H1 (cell line): ENCODE measurements around the gene YEATS2. TPM values are rescaled to one million over a fixed set of nuclear protein-coding genes. Genes with fewer than 3 reads are reported as not detected.

Source experiments
- CTCF ChIA-PET: fragments of 300-600 bp; sonication (Branson Sonifier 250); formaldehyde crosslinking; loops from one replicate; lab custom pipeline; 2021; ENCODE audit not compliant: partially characterized antibody; lab: Charles Lee
- POLR2A ChIA-PET: fragments of 300-600 bp; sonication (Branson Sonifier 250); formaldehyde crosslinking; loops from one replicate; lab custom pipeline; 2021; ENCODE audit warnings: inconsistent platforms; ENCODE audit not compliant: partially characterized antibody; lab: Charles Lee
- DNase-seq, 2 experiments: peaks; one replicate each; pipeline versions ENCODE4 v3.0.0 to v3.0.0-alpha.2; 2010 to 2022; ENCODE audit warnings: low spot score in 2 of 2, low read depth in 1 of 2, mixed read lengths in 1 of 2
- FAIRE-seq: peaks from 2 replicates; lab custom pipeline; 2011; peaks lifted over from hg19 to GRCh38; lab: Jason Lieb, UNC
- H2AFZ ChIP-seq: 2 replicates; pipeline ENCODE4 v1.8.1; 2012; ENCODE audit warnings: low read length, inconsistent platforms
- H2AK5ac ChIP-seq: 2 replicates; pipeline ENCODE4 v1.6.1; 2013; ENCODE audit warnings: low read depth, low read length
- H2BK120ac ChIP-seq: replicated peaks from 2 replicates; pipeline ENCODE3; 2013; ENCODE audit warnings: low read depth, low read length, inconsistent platforms
- H2BK12ac ChIP-seq: 2 replicates; pipeline ENCODE4 v1.6.1; 2013; ENCODE audit warnings: low read depth, low read length
- H2BK15ac ChIP-seq: 2 replicates; pipeline ENCODE4 v1.6.1; 2013; ENCODE audit warnings: low read length
- H2BK20ac ChIP-seq: 2 replicates; pipeline ENCODE4 v1.6.1; 2013; ENCODE audit warnings: low read length
- H2BK5ac ChIP-seq: 2 replicates; pipeline ENCODE4 v1.6.1; 2013; ENCODE audit warnings: low read depth, low read length
- H3K14ac ChIP-seq: 2 replicates; pipeline ENCODE4 v1.6.1; 2013; ENCODE audit warnings: inconsistent platforms; ENCODE audit not compliant: insufficient read length
- H3K18ac ChIP-seq: 2 replicates; pipeline ENCODE4 v1.6.1; 2013; ENCODE audit warnings: low read length; ENCODE audit errors: extremely low read depth
- H3K23ac ChIP-seq: 2 replicates; pipeline ENCODE4 v1.6.1; 2013; ENCODE audit warnings: inconsistent platforms; ENCODE audit not compliant: insufficient read length
- H3K23me2 ChIP-seq: 2 replicates; pipeline ENCODE4 v1.6.1; 2013; ENCODE audit warnings: low read depth, low read length
- H3K27ac ChIP-seq: 2 replicates; pipeline ENCODE4 v1.6.1; 2011; ENCODE audit warnings: low read depth, low read length, inconsistent platforms
- H3K27me3 ChIP-seq, 4 experiments: replicated peaks in 1 of 4; 1 replicate in 1 of 4; 2 replicates in 3 of 4; pipeline versions ENCODE4 v1.6.1 to v1.8.1; 2011 to 2013; ENCODE audit warnings: low read length in 3 of 4, mild to moderate bottlenecking in 3 of 4, inconsistent platforms in 2 of 4, mixed read lengths in 2 of 4, moderate library complexity in 1 of 4; ENCODE audit not compliant: control insufficient read depth in 3 of 4, insufficient read depth in 3 of 4; ENCODE audit errors: extremely low read depth in 1 of 4
- H3K36me3 ChIP-seq, 4 experiments: 2 replicates each; pipeline versions ENCODE4 v1.6.1 to v1.8.1; 2011 to 2013; ENCODE audit warnings: mild to moderate bottlenecking in 4 of 4, low read length in 3 of 4, moderate library complexity in 2 of 4, control low read depth in 1 of 4, inconsistent platforms in 1 of 4; ENCODE audit not compliant: insufficient read depth in 4 of 4, control insufficient read depth in 2 of 4
- H3K4ac ChIP-seq: replicated peaks from 2 replicates; pipeline ENCODE3; 2013; ENCODE audit warnings: low read length, low read depth, mixed read lengths, inconsistent platforms; ENCODE audit not compliant: insufficient read length
- H3K4me1 ChIP-seq, 4 experiments: replicated peaks in 1 of 4; 1 replicate in 1 of 4; 2 replicates in 3 of 4; pipeline versions ENCODE4 v1.6.1 to v1.8.1; 2011 to 2013; ENCODE audit warnings: low read length in 3 of 4, inconsistent platforms in 2 of 4, mixed read lengths in 1 of 4; ENCODE audit not compliant: insufficient read depth in 4 of 4, control insufficient read depth in 3 of 4
- H3K4me2 ChIP-seq, 2 experiments: 2 replicates each; pipeline versions ENCODE4 v1.6.1 to v1.8.1; 2011 to 2013; ENCODE audit warnings: low read depth in 2 of 2, low read length in 2 of 2, control low read depth in 1 of 2, inconsistent platforms in 1 of 2, mild to moderate bottlenecking in 1 of 2; ENCODE audit not compliant: insufficient read depth in 1 of 2
- H3K4me3 ChIP-seq, 4 experiments: fragments of 200-600, 300-600 bp in 1 of 4; sonication (generic), shearing (Covaris generic), sonication (Bioruptor Twin) in 1 of 4; 2 replicates each; pipeline versions ENCODE4 v1.5.1 to v1.8.1; 2011 to 2016; ENCODE audit warnings: low read length in 4 of 4, low read depth in 3 of 4, control low read depth in 2 of 4, inconsistent platforms in 2 of 4, mild to moderate bottlenecking in 2 of 4, mixed read lengths in 1 of 4, moderate library complexity in 1 of 4; ENCODE audit not compliant: insufficient read depth in 2 of 4; ENCODE audit errors: extremely low read depth in 1 of 4
- H3K56ac ChIP-seq: replicated peaks from 2 replicates; pipeline ENCODE3; 2013; ENCODE audit warnings: low read depth, mild to moderate bottlenecking, mixed read lengths, low read length, inconsistent platforms; ENCODE audit not compliant: insufficient read length
- H3K79me1 ChIP-seq: 2 replicates; pipeline ENCODE4 v1.6.1; 2013; ENCODE audit warnings: low read depth, low read length, control low read depth
- H3K79me2 ChIP-seq, 2 experiments: 2 replicates each; pipeline versions ENCODE4 v1.6.1 to v1.8.1; 2012 to 2013; ENCODE audit warnings: low read length in 2 of 2, mild to moderate bottlenecking in 2 of 2, inconsistent platforms in 1 of 2; ENCODE audit not compliant: insufficient read depth in 2 of 2, control insufficient read depth in 1 of 2
- H3K9ac ChIP-seq, 4 experiments: replicated peaks in 1 of 4; 1 replicate in 1 of 4; 2 replicates in 3 of 4; pipeline versions ENCODE4 v1.6.1 to v1.8.1; 2011 to 2013; ENCODE audit warnings: low read depth in 3 of 4, low read length in 3 of 4, control low read depth in 2 of 4, mild to moderate bottlenecking in 2 of 4, moderate library complexity in 2 of 4, inconsistent platforms in 1 of 4; ENCODE audit errors: extremely low read depth in 1 of 4
- H3K9me3 ChIP-seq, 2 experiments: 2 replicates each; pipeline versions ENCODE4 v1.6.1 to v1.8.1; 2012 to 2013; ENCODE audit warnings: mild to moderate bottlenecking in 2 of 2, moderate library complexity in 2 of 2, control low read depth in 1 of 2, inconsistent platforms in 1 of 2, low read depth in 1 of 2, low read length in 1 of 2, mixed read lengths in 1 of 2; ENCODE audit not compliant: insufficient read depth in 2 of 2
- H4K20me1 ChIP-seq, 2 experiments: replicated peaks in 1 of 2; 2 replicates each; pipeline versions ENCODE3 to v1.8.1; 2011 to 2013; ENCODE audit warnings: inconsistent platforms in 2 of 2, low read length in 2 of 2, mild to moderate bottlenecking in 1 of 2; ENCODE audit not compliant: insufficient read depth in 2 of 2, control insufficient read depth in 1 of 2
- H4K5ac ChIP-seq: 2 replicates; pipeline ENCODE4 v1.6.1; 2013; ENCODE audit warnings: low read length, low read depth, mixed read lengths, inconsistent platforms; ENCODE audit not compliant: insufficient read length
- H4K8ac ChIP-seq: 2 replicates; pipeline ENCODE4 v1.8.0; 2013; ENCODE audit warnings: mild to moderate bottlenecking, moderate library complexity, low read length, inconsistent platforms; ENCODE audit not compliant: insufficient read depth; ENCODE audit errors: extremely low read depth
- H4K91ac ChIP-seq: replicated peaks from 2 replicates; pipeline ENCODE3; 2013; ENCODE audit warnings: low read length, mixed read lengths, inconsistent platforms; ENCODE audit not compliant: insufficient read length
- ATF3 ChIP-seq: IDR thresholded peaks from 2 replicates; pipeline ENCODE4 v1.6.1; 2011; ENCODE audit warnings: low read depth, mild to moderate bottlenecking, low read length; ENCODE audit not compliant: insufficient read depth
- BRCA1 ChIP-seq: IDR thresholded peaks from 2 replicates; pipeline ENCODE4 v1.6.1; 2012; ENCODE audit warnings: low read depth, low read length, improper control_type of control experiment
- CBX5 ChIP-seq: fragments of 300-800, 300-1000 bp; sonication (generic); IDR thresholded peaks from 2 replicates; pipeline ENCODE4 v1.7.1; 2016; ENCODE audit warnings: antibody characterized with exemption, low read length, low read depth
- CBX8 ChIP-seq: fragments of 300-800, 300-1000 bp; sonication (generic); IDR thresholded peaks from 2 replicates; pipeline ENCODE4 v1.7.1; 2016; ENCODE audit warnings: low read depth, low read length, borderline replicate concordance
- CTBP2 ChIP-seq: IDR thresholded peaks from 2 replicates; pipeline ENCODE4 v1.7.0; 2011; ENCODE audit warnings: borderline replicate concordance, mild to moderate bottlenecking, moderate library complexity, mixed read lengths, low read length; ENCODE audit not compliant: insufficient read depth, insufficient read length
- E2F6 ChIP-seq: IDR thresholded peaks from 2 replicates; pipeline ENCODE4 v1.6.1; 2012; ENCODE audit warnings: inconsistent platforms
- EZH2 ChIP-seq: fragments of 200-600 bp; sonication (generic); IDR thresholded peaks from 2 replicates; pipeline ENCODE4 v1.7.1; 2012; ENCODE audit warnings: low read depth, mild to moderate bottlenecking, moderate library complexity, low read length, inconsistent platforms; ENCODE audit not compliant: severe bottlenecking
- JUND ChIP-seq: IDR thresholded peaks from 2 replicates; pipeline ENCODE4 v1.6.1; 2011; ENCODE audit warnings: mild to moderate bottlenecking, improper control_type of control experiment, low read length
- MAFK ChIP-seq: IDR thresholded peaks from 2 replicates; pipeline ENCODE4 v1.6.1; 2012; ENCODE audit warnings: low read depth, mild to moderate bottlenecking, improper control_type of control experiment, low read length
- NANOG ChIP-seq: IDR thresholded peaks from 2 replicates; pipeline ENCODE4 v1.6.1; 2011; ENCODE audit warnings: low read length, low read depth, mild to moderate bottlenecking, inconsistent platforms; ENCODE audit not compliant: insufficient read depth, poor library complexity, severe bottlenecking
- POLR2A ChIP-seq, 2 experiments: IDR thresholded peaks; 1 replicate in 1 of 2; 2 replicates in 1 of 2; pipeline ENCODE4 v1.6.1; 2011; ENCODE audit warnings: low read depth in 2 of 2, low read length in 2 of 2, mild to moderate bottlenecking in 2 of 2; ENCODE audit errors: control extremely low read depth in 1 of 2
- SP1 ChIP-seq: IDR thresholded peaks from 2 replicates; pipeline ENCODE4 v1.6.1; 2011; ENCODE audit warnings: low read depth, low read length
- SUZ12 ChIP-seq: fragments of 200-600 bp; sonication (generic); IDR thresholded peaks from 2 replicates; pipeline ENCODE4 v1.6.1; 2012; ENCODE audit warnings: mild to moderate bottlenecking, inconsistent platforms, low read length, moderate library complexity, mixed read lengths
- WGBS, 2 experiments: shearing (Covaris generic) in 1 of 2; methylation state at CpG; one replicate each; pipeline versions ENCODE4 v1.1.6 to v1.1.7; 2013 to 2015; ENCODE audit warnings: low lambda C conversion rate in 2 of 2, mixed read lengths in 2 of 2, inconsistent platforms in 1 of 2, low coverage in 1 of 2, missing lambda C conversion rate in 1 of 2; ENCODE audit not compliant: insufficient replicate concordance in 2 of 2, insufficient coverage in 1 of 2, insufficient read length in 1 of 2; ENCODE audit errors: extremely low coverage in 1 of 2, missing lambda C conversion rate in 1 of 2; 5-methylcytosine and 5-hydroxymethylcytosine counted together
- polyA plus RNA-seq, 7 experiments: library from polyadenylated mRNA; depleted of rRNA in 3 of 7; stranded (reverse) in 5 of 7; unstranded in 2 of 7; fragments of >200 nt in 5 of 7; fragments of 200-250 nt in 2 of 7; gene quantifications; 1 replicate in 5 of 7; 2 replicates in 1 of 7; 4 replicates in 1 of 7; pipeline versions ENCODE4 v1.2.1 to v1.2.3, GENCODE V29; 2011 to 2013; ENCODE audit warnings: missing spikeins in 2 of 7, mixed read lengths in 2 of 7
- total RNA-seq: library from RNA; stranded (reverse); fragmentation: NEBNext Ultra II Directional; extraction: Animal tissue kit (Norgen Biotek cat#: 25700); gene quantifications from 2 replicates; pipeline ENCODE4 v1.2.1, GENCODE V29; 2021

Gene YEATS2
- total and polyA plus RNA-seq, 2 of the 8 experiments (the other 6 are each of a cell fraction or from before 2014, with no cell fraction given), result 35.3 to 53.7 TPM

DNA sequence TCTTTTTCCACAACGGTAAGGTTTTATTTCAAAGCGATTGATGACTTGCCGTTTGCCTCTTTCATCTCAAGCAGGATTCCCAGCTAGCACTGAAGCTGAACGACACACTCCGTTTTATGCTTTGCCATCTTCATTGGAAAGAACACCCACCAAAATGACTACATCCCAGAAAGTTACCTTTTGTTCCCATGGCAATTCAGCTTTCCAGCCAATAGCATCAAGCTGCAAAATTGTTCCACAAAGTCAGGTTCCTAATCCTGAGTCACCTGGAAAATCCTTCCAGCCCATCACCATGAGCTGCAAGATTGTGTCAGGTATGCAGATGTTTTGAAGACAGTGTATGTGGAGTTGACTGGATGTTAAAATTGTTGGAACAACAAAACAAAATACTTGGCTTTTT, 56.5 kb downstream of the YEATS2 start:
- Histone ChIP-seq H3K4ac (no peak overlapping the region), H2AFZ (no peak overlapping the region), H3K4me1 (peaks cover 0 to 4% (median 0%) of the 10 kb centered on the region in 4 experiments; a peak in 2 of 7 replicates), H2AK5ac (no peak overlapping the region), H2BK15ac (no peak overlapping the region), H2BK20ac (no peak overlapping the region), H3K9ac (no peak overlapping the region), H3K79me2 (no peaks in the 10 kb centered on the region), H3K36me3 (peaks cover 16 to 73% (median 46%) of the 10 kb centered on the region in 4 experiments), H4K5ac (no peak overlapping the region), H4K91ac (no peak overlapping the region), H2BK120ac (no peak overlapping the region), H3K14ac (no peak overlapping the region), H3K9me3 (no peaks in the 10 kb centered on the region), H2BK5ac (no peak overlapping the region), H3K4me2 (peak overlapping the region in 1 of 2 experiments; percentile 50; a peak in 1 of 4 replicates), H3K56ac (no peak overlapping the region), H3K23ac (no peak overlapping the region), H3K27me3 (no peaks in the 10 kb centered on the region), H3K23me2 (no peaks in the 10 kb centered on the region), H3K27ac (no peak overlapping the region), H4K8ac (no peak overlapping the region), H3K18ac (no peak overlapping the region), H3K4me3 (no peak overlapping the region), H3K79me1 (no peaks in the 10 kb centered on the region; the same call in 1 of the 2 replicates), H2BK12ac (no peak overlapping the region), H4K20me1 (peaks cover 0 to 2% of the 10 kb centered on the region in 2 experiments)
- WGBS, 2 experiments, result 86% methylated on average over 5 of the region's 5 CpGs; no CpG with 5 or more reads in 1 of the 2 experiments
- DNase-seq (no peak), FAIRE-seq (no peak)
- ChIA-PET POLR2A (interaction anchor here (0.9 kb wide), 1 partner anchor 13 kb away, joined by 3 read pairs; no protein-coding TSS in a partner anchor), CTCF (interaction anchor here (1.8 to 4.6 kb wide), 2 partner anchors 11 to 31 kb away, joined by 3 to 26 read pairs; no protein-coding TSS in a partner anchor)
- TF ChIP-seq SP1, result no peak
- no peak for TF ChIP-seq NANOG
- TF ChIP-seq BRCA1, result no peak
- TF ChIP-seq SUZ12, result no peak
- TF ChIP-seq E2F6, result no peak
- TF ChIP-seq CBX8, result no peak
- no peak for TF ChIP-seq CTBP2
- no peak for TF ChIP-seq ATF3
- TF ChIP-seq CBX5, result no peak
- no peak for TF ChIP-seq POLR2A (IDR thresholded peaks at IDR 0.05; ENCODE audit: control extremely low read depth in 1 of 2, low read depth in 2 of 2, low read length in 2 of 2)
- TF ChIP-seq MAFK, result no peak
- no peak for TF ChIP-seq JUND
- TF ChIP-seq EZH2, result no peak
